NCI-H2196 (cell line): ENCODE results near the gene PIK3C2B.
"Not testable (repeated sequence)": the region's sequence is repeated elsewhere in the genome, so short reads cannot be mapped to it uniquely, and the experiment has no call there.

Source experiments
- DNase-seq: peaks from one replicate; lab custom pipeline; 2025; ENCODE audit not compliant: unreplicated experiment; lab: John Stamatoyannopoulos, UW

The PIK3C2B gene, protein sequence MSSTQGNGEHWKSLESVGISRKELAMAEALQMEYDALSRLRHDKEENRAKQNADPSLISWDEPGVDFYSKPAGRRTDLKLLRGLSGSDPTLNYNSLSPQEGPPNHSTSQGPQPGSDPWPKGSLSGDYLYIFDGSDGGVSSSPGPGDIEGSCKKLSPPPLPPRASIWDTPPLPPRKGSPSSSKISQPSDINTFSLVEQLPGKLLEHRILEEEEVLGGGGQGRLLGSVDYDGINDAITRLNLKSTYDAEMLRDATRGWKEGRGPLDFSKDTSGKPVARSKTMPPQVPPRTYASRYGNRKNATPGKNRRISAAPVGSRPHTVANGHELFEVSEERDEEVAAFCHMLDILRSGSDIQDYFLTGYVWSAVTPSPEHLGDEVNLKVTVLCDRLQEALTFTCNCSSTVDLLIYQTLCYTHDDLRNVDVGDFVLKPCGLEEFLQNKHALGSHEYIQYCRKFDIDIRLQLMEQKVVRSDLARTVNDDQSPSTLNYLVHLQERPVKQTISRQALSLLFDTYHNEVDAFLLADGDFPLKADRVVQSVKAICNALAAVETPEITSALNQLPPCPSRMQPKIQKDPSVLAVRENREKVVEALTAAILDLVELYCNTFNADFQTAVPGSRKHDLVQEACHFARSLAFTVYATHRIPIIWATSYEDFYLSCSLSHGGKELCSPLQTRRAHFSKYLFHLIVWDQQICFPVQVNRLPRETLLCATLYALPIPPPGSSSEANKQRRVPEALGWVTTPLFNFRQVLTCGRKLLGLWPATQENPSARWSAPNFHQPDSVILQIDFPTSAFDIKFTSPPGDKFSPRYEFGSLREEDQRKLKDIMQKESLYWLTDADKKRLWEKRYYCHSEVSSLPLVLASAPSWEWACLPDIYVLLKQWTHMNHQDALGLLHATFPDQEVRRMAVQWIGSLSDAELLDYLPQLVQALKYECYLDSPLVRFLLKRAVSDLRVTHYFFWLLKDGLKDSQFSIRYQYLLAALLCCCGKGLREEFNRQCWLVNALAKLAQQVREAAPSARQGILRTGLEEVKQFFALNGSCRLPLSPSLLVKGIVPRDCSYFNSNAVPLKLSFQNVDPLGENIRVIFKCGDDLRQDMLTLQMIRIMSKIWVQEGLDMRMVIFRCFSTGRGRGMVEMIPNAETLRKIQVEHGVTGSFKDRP (N-terminal part only)

DNA sequence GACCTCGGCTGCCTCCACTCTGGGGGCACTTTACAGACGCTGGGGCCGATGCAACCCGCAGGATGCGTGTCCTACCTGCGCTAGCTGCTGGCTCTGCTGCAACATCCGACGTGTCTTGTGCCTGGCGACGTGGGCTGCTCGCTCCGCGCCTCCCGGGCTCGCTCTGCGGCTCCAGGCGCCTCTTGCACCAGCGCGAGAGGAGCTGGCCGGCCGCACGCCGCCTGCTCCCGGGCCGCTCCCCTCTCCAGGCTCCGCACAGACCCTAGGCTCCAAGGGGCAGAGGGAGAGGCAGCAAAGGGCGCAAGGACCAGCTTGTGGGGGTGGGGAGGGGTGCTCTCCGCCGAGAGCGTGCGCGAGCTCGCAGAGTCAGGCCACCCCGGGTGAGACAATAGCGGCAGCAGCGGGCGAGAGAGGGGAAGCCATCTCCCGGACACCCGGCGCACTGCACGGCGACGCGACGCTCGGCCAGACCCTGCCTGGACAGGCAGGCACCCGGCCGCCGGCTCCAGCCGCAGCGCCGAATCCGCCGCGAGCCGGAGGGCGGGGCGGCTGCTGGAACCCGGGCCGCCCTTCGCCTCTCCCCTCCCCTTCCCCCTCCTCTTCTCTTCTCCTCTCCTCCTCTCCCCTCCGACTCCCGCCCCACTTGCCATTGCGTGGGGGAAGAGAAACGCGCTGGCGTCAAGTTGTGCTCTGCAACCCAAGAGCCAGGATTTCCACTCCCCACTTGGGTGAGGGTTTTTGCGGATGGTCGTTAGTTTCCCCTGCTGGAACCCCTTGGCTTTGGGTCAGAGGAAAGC is at the start of gene PIK3C2B:
Gene PIK3C2B (minus strand): TSS at position 525 of the 797 bp plus-strand sequence. CDS start 25,003 bp downstream, outside the sequence.
- DNase-seq = peak; percentile 74

DNA sequence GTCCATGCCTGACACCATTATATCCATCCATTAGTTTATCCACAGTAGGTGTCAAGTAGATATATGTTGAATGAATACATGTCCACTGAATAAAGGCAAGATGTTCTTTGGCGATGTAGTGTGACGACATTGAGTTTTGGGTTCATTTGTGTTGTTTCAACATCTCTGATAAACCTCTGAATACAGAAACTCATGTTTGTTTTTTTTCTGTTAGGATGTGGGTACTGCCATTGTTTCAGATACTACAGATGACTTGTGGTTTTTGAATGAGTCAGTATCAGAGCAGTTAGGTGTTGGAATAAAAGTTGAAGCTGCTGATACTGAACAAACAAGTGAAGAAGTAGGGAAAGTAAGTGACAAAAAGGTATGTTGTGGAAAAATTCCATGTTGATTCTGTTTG is 49.7 kb upstream of the PIK3C2B start:
- DNase-seq = no peak

- no peak for DNase-seq
These were observed 47.0 kb upstream of the PIK3C2B start for GRCh38 chr1:204541626-204542025.

GRCh38 chr1:204532832-204533231 is 38.2 kb upstream of the PIK3C2B start:
- no peak for DNase-seq

GRCh38 chr1:204530932-204531331 is 36.3 kb upstream of the PIK3C2B start:
- no peak for DNase-seq

DNA sequence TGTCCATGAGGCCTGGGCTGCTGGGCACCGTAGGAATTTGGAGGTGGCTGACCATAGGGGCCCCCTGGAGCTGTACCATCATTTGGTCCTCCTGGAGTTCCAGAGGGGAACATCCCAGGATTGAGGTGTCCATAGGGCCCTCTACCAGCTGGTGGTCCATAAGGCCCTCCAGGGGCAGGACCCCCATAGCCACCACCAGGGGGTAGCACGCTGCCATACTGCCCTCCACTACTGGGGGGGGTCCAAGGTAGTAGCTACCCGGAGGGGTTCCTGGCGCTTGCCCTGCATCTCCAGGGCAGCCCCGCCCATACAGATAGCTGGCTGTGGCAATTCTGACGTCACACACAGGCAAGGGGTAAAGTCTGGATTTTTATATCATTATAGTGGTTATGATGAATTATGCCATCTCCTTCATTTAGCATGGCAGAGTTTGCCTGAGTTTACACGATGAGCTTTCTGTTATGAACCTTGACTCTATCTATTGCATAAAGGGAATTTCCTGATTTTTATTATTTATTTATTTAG is 34.8 kb upstream of the PIK3C2B start:
- no peak for DNase-seq

DNA sequence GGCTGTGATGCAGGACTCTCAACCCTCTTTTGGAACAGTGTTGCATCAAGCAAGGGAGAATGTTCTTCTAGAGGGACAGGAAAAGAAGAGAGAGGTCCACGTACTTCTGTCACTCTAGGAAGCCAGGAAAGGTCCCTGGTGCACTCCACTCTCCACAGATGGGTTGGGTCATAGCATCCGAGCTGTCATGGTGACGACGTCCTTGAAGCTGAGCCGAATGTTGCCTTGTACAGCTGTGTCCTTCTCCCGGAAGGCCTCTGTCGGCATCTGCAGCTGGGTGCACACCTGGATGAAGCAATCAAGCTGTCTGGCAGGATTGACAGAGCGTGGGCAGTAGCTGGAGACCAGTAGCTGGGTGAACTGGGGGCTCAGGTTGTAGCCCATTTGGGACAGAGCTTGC is 34.1 kb upstream of the PIK3C2B start:
- no peak for DNase-seq

GRCh38 chr1:204528241-204528640 is 33.6 kb upstream of the PIK3C2B start:
- DNase-seq = no peak

GRCh38 chr1:204524986-204525385 is 30.4 kb upstream of the PIK3C2B start:
- DNase-seq = no peak

DNA sequence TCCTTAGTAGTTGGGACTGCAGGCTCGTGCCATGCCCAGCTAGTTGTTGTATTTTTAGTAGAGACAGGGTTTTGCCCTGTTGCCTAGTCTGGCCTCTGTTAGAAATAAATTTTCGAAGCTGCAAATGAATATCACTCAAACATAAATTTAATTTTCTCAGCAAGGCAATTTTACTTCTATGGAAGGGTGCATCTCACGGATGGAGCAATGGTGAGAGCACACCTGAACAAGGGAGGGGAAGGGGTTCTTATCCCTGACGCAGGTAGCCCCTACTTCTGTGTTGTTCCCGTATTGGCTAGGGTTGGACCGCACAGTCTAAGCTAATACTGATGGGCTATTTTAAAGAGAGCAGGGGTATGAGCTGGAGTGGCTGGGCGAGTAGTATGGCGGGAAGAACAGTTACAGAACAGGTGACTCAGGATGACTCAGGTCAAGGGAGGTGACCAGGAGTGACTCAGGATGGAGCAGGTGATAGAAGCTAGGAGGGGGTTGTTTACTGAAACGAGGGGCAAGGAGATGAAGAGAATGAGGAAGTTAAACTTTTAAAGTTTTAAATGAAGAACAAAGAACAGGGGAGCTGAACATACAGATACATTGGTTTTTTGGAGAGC is 29.1 kb upstream of the PIK3C2B start:
- no peak for DNase-seq

DNA sequence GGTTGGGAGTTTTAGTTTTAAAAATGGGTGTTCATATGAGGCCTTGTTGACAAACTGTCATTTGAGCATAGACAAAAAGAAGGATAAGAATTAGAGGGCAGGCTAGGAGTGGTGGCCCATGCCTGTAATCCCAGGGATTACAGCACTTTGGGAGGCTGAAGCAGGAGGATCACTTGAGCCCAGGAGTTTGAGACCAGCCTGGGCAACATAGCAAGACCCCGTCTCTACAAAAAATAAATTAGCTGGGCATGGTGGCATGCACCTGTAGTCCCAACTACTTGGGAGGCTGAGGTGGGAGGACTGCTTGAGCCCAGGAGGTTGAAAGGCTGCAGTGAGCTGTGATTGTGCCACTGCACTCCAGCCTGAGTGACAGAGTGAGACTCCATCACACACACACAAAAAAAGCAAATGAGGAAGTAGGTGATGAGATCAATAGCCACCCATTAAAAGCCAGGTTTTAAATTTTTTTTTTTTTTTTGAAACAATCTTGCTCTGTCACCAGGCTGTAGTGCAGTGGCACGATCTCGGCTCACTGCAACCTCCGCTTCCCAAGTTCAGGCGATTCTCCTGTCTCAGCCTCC is 27.4 kb upstream of the PIK3C2B start:
- DNase-seq = not testable (repeated sequence)

- peak; percentile 65 for DNase-seq
These were observed 26.5 kb upstream of the PIK3C2B start for GRCh38 chr1:204520834-204521709.

- DNase-seq = not testable (repeated sequence)
These were observed 22.8 kb upstream of the PIK3C2B start for GRCh38 chr1:204517382-204517781.

GRCh38 chr1:204516180-204516879 is 21.7 kb upstream of the PIK3C2B start, which contains the start of gene MDM4:
Gene MDM4, plus strand, starts transcription at chr1:204516406. Its CDS starts 9,113 bp downstream, at chr1:204525519.
- DNase-seq = peak; percentile 95

GRCh38 chr1:204514828-204515227 is 20.2 kb upstream of the PIK3C2B start:
- DNase-seq = no peak

- DNase-seq = no peak
These were observed 18.6 kb upstream of the PIK3C2B start for GRCh38 chr1:204513117-204513716.

- no peak for DNase-seq
These were observed 16.8 kb upstream of the PIK3C2B start for GRCh38 chr1:204511366-204511765.
